PC-3 (cell line): ENCODE data around the gene TF. TPM values are rescaled to one million over a fixed set of nuclear protein-coding genes. Genes with fewer than 3 reads are reported as not detected.

Experiments
- ATAC-seq: fragments of 200-7000 bp; cut with Tn5 transposase; 2 replicates; pipeline ENCODE4 v1.9.1; 2020; ENCODE audit warnings: mild to moderate bottlenecking, moderate library complexity
- BruUV-seq: library from RNA; stranded (reverse); fragments of 400-500 nt; replicated peaks from 2 replicates; lab custom pipeline; 2021; lab: Mats Ljungman, UMichigan
- CTCF ChIA-PET: fragments of 300-600 bp; sonication (Branson Sonifier 250); formaldehyde crosslinking; loops from one replicate; lab custom pipeline; 2022; ENCODE audit warnings: antibody characterized with exemption; lab: Charles Lee
- POLR2A ChIA-PET: fragments of 300-600 bp; sonication (Branson Sonifier 250); formaldehyde crosslinking; loops from one replicate; lab custom pipeline; 2022; ENCODE audit warnings: antibody characterized with exemption; ENCODE audit not compliant: unreplicated experiment; lab: Charles Lee
- DNase-seq: peaks from one replicate; pipeline ENCODE4 v3.0.0-alpha.2; 2015
- H2AFZ ChIP-seq: fragments of 300-600 bp; sonication (generic); 2 replicates; pipeline ENCODE4 v1.6.0; 2016; ENCODE audit warnings: antibody characterized with exemption, low read length
- H3F3A ChIP-seq: fragments of 300-600 bp; sonication (generic); one replicate; pipeline ENCODE4 v1.6.0; 2017; ENCODE audit warnings: antibody characterized with exemption, low read length, control low read depth, mild to moderate bottlenecking; ENCODE audit not compliant: unreplicated experiment
- H3K27ac ChIP-seq: fragments of 300-600 bp; sonication (generic); 2 replicates; pipeline ENCODE4 v1.5.1; 2016; ENCODE audit warnings: mild to moderate bottlenecking, low read length
- H3K27me3 ChIP-seq: fragments of 300-600 bp; sonication (generic); 2 replicates; pipeline ENCODE4 v1.6.1; 2016; ENCODE audit warnings: low read length, mixed read lengths
- H3K36me3 ChIP-seq: fragments of 300-600 bp; sonication (generic); 2 replicates; pipeline ENCODE4 v1.6.1; 2016; ENCODE audit warnings: low read depth, mixed run types, low read length, mixed read lengths
- H3K4me1 ChIP-seq: fragments of 300-600 bp; sonication (generic); 2 replicates; pipeline ENCODE4 v1.5.1; 2016; ENCODE audit warnings: low read length; ENCODE audit not compliant: insufficient read depth
- H3K4me2 ChIP-seq: fragments of 300-600 bp; sonication (generic); 2 replicates; pipeline ENCODE4 v1.6.0; 2016; ENCODE audit warnings: low read length
- H3K4me3 ChIP-seq: fragments of 300-600 bp; sonication (generic); 2 replicates; pipeline ENCODE4 v1.5.1; 2016; ENCODE audit warnings: mild to moderate bottlenecking, low read length, mixed read lengths
- H3K79me2 ChIP-seq: fragments of 300-600 bp; sonication (generic); 2 replicates; pipeline ENCODE4 v1.6.1; 2017; ENCODE audit warnings: low read length, mixed read lengths
- H3K9ac ChIP-seq: fragments of 300-600 bp; sonication (generic); 2 replicates; pipeline ENCODE4 v1.6.0; 2016; ENCODE audit warnings: mild to moderate bottlenecking, low read length
- H3K9me2 ChIP-seq: fragments of 300-600 bp; sonication (generic); replicated peaks from 2 replicates; pipeline ENCODE4 v1.6.1; 2016; ENCODE audit warnings: mixed run types, low read length, mixed read lengths
- H3K9me3 ChIP-seq: fragments of 300-600 bp; sonication (generic); 2 replicates; pipeline ENCODE4 v1.6.1; 2016; ENCODE audit warnings: low read length, mixed read lengths
- H4K20me1 ChIP-seq: fragments of 300-600 bp; sonication (generic); 2 replicates; pipeline ENCODE4 v1.6.1; 2016; ENCODE audit warnings: low read length, mixed read lengths
- EZH2 ChIP-seq: fragments of 300-600 bp; sonication (generic); IDR thresholded peaks from one replicate; pipeline ENCODE4 v1.6.1; 2017; ENCODE audit warnings: antibody characterized with exemption, mild to moderate bottlenecking, low read length; ENCODE audit not compliant: unreplicated experiment
- EZH2phosphoT487 ChIP-seq: fragments of 300-600 bp; sonication (generic); IDR thresholded peaks from 2 replicates; pipeline ENCODE4 v1.6.1; 2018; ENCODE audit warnings: mild to moderate bottlenecking, antibody characterized with exemption, low read length, borderline replicate concordance
- intact Hi-C: fragments of 100-400 bp; cut with micrococcal nuclease; formaldehyde crosslinking; loops from 2 replicates; pipeline ENCODE4 v1.9.0; 2023
- total RNA-seq: library from RNA; depleted of rRNA; stranded (reverse); fragments of >200 nt; gene quantifications from 2 replicates; pipeline ENCODE4 v1.2.3, GENCODE V29; 2014
- TF ChIP-seq, protein P1 (sequence below): fragments of 300-600 bp; sonication (generic); conservative IDR thresholded peaks from 2 replicates; pipeline ENCODE4 v1.5.1; 2017; ENCODE audit warnings: antibody characterized with exemption, low read depth, mild to moderate bottlenecking, low read length

The TF gene
- total RNA-seq, 1 experiment from 2014 or later, result not detected

DNA sequence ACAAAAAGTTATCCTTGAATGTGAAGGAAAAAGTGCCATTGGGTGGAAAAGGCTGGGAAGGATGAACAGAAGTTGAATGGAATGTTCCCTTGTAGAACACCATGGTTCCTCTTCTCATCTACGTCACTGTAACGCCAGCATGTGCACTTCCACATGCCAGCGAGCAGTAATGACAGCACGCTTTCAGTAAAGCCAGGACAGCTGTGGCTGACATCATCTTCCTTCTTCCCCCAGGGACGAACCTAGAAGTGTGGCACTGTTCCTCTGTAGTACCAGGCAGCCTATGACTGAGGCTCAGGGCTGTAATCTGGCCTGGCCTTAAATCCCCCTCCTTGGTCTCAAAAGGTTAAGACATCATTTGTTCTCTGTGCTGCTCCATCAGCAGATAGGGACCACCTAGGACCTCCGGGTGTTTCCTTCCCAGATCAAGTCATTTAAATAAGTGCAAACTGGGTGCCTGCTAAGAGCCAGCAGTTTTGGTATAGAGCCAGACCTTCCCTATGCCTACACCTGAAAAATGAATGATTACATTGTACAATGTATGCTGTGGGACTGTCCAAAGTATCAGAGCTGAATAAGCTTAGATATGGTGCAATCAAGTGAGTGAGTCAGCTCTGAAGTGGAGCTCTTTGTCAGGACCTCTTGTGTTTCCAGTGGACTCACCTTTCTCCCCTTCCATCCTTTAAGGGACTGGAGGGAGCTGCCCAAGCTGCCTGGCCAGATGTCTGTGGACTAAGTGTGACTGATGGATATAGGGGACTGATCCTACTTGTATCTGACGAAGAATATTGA lies 53.8 kb downstream of the TF start:
- no peaks in the 10 kb centered on the region for H4K20me1 ChIP-seq
- H3K9me2 ChIP-seq, result no peaks in the 10 kb centered on the region
- POLR2A ChIA-PET, result no interaction called here
- no peaks in the 10 kb centered on the region for H3K36me3 ChIP-seq
- ATAC-seq (no peak), DNase-seq (peak; percentile 72)
- TF ChIP-seq EZH2, result no peak
- TF ChIP-seq, protein P1, sequence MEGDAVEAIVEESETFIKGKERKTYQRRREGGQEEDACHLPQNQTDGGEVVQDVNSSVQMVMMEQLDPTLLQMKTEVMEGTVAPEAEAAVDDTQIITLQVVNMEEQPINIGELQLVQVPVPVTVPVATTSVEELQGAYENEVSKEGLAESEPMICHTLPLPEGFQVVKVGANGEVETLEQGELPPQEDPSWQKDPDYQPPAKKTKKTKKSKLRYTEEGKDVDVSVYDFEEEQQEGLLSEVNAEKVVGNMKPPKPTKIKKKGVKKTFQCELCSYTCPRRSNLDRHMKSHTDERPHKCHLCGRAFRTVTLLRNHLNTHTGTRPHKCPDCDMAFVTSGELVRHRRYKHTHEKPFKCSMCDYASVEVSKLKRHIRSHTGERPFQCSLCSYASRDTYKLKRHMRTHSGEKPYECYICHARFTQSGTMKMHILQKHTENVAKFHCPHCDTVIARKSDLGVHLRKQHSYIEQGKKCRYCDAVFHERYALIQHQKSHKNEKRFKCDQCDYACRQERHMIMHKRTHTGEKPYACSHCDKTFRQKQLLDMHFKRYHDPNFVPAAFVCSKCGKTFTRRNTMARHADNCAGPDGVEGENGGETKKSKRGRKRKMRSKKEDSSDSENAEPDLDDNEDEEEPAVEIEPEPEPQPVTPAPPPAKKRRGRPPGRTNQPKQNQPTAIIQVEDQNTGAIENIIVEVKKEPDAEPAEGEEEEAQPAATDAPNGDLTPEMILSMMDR, result no peak
- TF ChIP-seq EZH2phosphoT487, result no peak
- BruUV-seq, result no TSS peak
- no peak overlapping the region for H3K4me2 ChIP-seq
- no peak overlapping the region for H3K27ac ChIP-seq
- no peaks in the 10 kb centered on the region for H3K27me3 ChIP-seq
- no peaks in the 10 kb centered on the region for H3F3A ChIP-seq
- H3K4me1 ChIP-seq, result peaks cover 12% of the 10 kb centered on the region
- intact Hi-C loops, result no loop called here
- H3K4me3 ChIP-seq, result no peak overlapping the region
- H3K79me2 ChIP-seq, result no peaks in the 10 kb centered on the region
- H3K9me3 ChIP-seq, result no peaks in the 10 kb centered on the region
- H3K9ac ChIP-seq, result no peak overlapping the region
- CTCF ChIA-PET, result no interaction called here
- no peak overlapping the region for H2AFZ ChIP-seq

DNA sequence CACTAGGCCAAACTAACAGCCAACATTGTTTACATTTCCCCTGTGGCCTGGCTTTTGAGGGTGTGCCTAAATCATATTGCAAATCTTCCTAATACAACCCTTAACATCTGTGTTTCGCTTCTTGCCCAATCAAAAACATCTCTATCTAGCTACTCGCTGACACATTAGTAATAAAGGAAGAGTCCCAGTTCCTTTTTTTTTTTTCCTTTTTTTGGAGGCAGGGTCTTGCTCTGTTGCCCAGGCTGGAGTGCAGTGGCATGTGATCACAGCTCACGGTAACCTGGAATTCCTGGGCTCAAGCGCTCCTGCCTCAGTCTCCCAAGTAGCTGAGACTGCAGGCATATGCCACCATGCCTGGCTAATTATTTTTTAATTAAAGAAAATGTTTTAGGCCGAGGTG lies 57.3 kb downstream of the TF start:
- Histone ChIP-seq H3K79me2 (peaks cover 28% of the 10 kb centered on the region), H3K9me2 (no peaks in the 10 kb centered on the region), H3K4me2 (no peak overlapping the region), H2AFZ (no peak overlapping the region), H3K36me3 (peaks cover 12% of the 10 kb centered on the region), H3K4me3 (no peak overlapping the region), H3K27me3 (no peaks in the 10 kb centered on the region), H3K9me3 (no peaks in the 10 kb centered on the region), H3K9ac (no peak overlapping the region), H3K4me1 (peaks cover 15% of the 10 kb centered on the region), H4K20me1 (no peaks in the 10 kb centered on the region), H3F3A (no peaks in the 10 kb centered on the region), H3K27ac (no peak overlapping the region)
- no peak for ATAC-seq
- TF ChIP-seq, protein P1, result no peak
- no peak for TF ChIP-seq EZH2phosphoT487
- TF ChIP-seq EZH2, result no peak
- intact Hi-C loops, result no loop called here
- ChIA-PET POLR2A (no interaction called here), CTCF (no interaction called here)
- no peak for DNase-seq
- no TSS peak for BruUV-seq

DNA sequence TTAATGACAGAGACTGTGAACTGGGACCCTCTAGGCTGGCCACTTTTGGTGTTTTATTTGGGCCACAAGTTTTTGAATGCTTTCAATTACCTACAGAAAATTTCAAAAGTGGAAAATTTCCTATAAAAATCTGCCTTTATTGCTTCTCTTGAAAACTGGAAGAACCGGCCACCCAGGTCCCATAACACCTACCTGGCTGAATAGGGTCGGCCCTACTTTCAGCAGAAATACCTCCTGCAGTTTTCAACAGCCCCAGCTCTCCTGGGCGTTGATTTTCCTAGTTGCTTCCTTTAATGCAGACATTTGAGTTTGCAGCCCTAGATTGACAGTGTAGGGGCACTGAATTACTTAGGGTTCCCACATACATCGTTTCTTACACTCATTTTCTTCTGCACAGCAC lies 58.7 kb downstream of the TF start:
- Histone ChIP-seq H3K27ac (peak overlapping the region; percentile 47), H3K4me3 (peak overlapping the region; percentile 93), H3K9me2 (no peaks in the 10 kb centered on the region), H2AFZ (peak overlapping the region; percentile 91), H3K9me3 (no peaks in the 10 kb centered on the region), H3K36me3 (peaks cover 12% of the 10 kb centered on the region), H3K27me3 (no peaks in the 10 kb centered on the region), H4K20me1 (no peaks in the 10 kb centered on the region), H3K4me2 (peak overlapping the region; percentile 97), H3K9ac (peak overlapping the region; percentile 18), H3K79me2 (peaks cover 28% of the 10 kb centered on the region), H3F3A (no peaks in the 10 kb centered on the region), H3K4me1 (peaks cover 11% of the 10 kb centered on the region)
- intact Hi-C loops, result loop anchor here (5.0 kb wide), 2 partner anchors 143 to 233 kb away; partner anchors contain the start of genes CDV3 and TOPBP1
- CTCF ChIA-PET, result no interaction called here
- ATAC-seq, result no peak
- POLR2A ChIA-PET, result no interaction called here
- TF ChIP-seq, protein P1, result no peak
- TF ChIP-seq EZH2 (no peak), EZH2phosphoT487 (no peak)
- peak; percentile 22 for DNase-seq
- BruUV-seq, result no TSS peak
